Epithelial cell of proximal tubule (primary cell): ENCODE results near the gene USO1. TPM values are rescaled to one million over a fixed set of nuclear protein-coding genes. Genes with fewer than 3 reads are reported as not detected.
A peak's percentile ranks its signal among the peaks of the same experiment; 100 is the strongest.

Experiments
- DNase-seq: peaks from one replicate; pipeline ENCODE4 v3.0.0-alpha.2; 2011; ENCODE audit warnings: low read depth
- H3K4me3 ChIP-seq: 2 replicates; pipeline ENCODE4 v1.5.1; 2011; ENCODE audit warnings: low read depth, mild to moderate bottlenecking, low read length
- total RNA-seq: library from RNA; depleted of rRNA; stranded (reverse); fragments of >200 nt; gene quantifications from 2 replicates; pipeline ENCODE4 v1.2.3, GENCODE V29; 2015
- TF ChIP-seq, protein P1 (sequence below): conservative IDR thresholded peaks from 2 replicates; pipeline ENCODE4 v1.5.1; 2012; ENCODE audit warnings: low read depth, mild to moderate bottlenecking, low read length

The USO1 gene
- total RNA-seq, 1 donor from 2014 or later, result 57.8 TPM

DNA sequence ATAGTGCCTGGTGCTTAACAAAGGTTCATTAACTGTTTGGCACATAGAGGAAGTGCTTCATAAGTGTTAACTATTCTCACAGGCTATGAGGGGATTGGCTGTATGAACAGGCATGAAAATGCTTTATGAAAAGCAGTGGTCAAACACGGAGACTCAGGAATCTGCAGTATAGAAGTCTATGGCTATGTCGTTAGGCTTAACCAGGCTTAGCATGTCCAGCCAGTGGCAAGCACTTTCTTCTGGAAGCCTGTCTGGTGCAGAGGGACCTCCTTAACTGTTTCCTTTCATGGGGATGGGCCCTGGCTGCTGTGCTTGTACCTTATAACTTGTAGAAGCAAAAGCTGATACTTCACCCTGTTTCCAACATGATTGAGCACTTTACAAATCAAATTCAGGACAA lies 99.4 kb downstream of the USO1 start:
- DNase-seq, result no peak
- H3K4me3 ChIP-seq, result no peak overlapping the region
- TF ChIP-seq, protein P1, sequence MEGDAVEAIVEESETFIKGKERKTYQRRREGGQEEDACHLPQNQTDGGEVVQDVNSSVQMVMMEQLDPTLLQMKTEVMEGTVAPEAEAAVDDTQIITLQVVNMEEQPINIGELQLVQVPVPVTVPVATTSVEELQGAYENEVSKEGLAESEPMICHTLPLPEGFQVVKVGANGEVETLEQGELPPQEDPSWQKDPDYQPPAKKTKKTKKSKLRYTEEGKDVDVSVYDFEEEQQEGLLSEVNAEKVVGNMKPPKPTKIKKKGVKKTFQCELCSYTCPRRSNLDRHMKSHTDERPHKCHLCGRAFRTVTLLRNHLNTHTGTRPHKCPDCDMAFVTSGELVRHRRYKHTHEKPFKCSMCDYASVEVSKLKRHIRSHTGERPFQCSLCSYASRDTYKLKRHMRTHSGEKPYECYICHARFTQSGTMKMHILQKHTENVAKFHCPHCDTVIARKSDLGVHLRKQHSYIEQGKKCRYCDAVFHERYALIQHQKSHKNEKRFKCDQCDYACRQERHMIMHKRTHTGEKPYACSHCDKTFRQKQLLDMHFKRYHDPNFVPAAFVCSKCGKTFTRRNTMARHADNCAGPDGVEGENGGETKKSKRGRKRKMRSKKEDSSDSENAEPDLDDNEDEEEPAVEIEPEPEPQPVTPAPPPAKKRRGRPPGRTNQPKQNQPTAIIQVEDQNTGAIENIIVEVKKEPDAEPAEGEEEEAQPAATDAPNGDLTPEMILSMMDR, result no peak

DNA sequence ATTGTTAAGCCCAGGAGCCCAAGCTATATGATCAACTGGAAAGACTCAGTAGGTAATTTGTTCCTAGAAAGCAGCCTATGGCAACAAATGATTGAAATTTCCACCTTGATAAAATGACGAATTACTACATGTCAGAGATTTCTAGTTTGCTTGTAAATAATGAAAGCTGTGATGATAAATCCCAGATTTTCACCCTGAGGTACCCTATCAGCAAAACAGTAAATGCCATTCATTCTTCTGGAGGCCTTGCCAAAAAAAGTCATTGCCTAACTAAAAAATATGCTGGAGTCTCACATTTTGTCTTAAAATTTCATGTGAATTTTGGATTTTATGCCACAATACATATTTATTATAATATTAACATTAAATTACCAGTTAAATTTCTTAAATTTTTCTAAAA lies 106.5 kb downstream of the USO1 start:
- DNase-seq, result no peak
- H3K4me3 ChIP-seq, result no peak overlapping the region
- TF ChIP-seq, protein P1, result no peak

DNA sequence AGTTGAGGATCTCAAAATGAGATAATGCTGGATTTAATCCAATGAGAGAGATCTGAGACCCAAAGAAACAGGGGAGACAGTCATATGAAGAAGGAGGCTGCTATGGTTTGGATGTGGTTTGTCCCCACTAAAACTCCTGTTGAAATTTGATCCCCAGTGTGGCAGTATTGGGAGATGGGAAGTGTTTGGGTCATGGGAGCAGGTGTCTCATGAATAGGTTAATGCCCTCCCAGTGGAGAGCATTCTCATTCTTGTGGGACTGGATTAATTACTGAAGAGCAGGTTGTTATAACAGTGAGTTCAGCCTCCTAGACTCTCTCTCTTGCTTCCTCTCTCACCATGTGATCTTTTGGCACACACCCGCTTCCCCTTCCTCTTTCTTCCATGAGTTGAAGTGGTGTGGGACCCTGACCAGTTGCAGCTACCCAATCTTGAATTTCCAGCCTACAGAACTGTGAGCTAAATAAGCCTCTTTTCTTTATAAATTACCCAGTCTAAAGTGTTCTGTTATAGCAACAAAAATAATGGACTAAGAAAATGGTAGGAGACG lies 107.6 kb downstream of the USO1 start:
- no peak for DNase-seq
- H3K4me3 ChIP-seq, result no peak overlapping the region
- TF ChIP-seq, protein P1, result no peak

DNA sequence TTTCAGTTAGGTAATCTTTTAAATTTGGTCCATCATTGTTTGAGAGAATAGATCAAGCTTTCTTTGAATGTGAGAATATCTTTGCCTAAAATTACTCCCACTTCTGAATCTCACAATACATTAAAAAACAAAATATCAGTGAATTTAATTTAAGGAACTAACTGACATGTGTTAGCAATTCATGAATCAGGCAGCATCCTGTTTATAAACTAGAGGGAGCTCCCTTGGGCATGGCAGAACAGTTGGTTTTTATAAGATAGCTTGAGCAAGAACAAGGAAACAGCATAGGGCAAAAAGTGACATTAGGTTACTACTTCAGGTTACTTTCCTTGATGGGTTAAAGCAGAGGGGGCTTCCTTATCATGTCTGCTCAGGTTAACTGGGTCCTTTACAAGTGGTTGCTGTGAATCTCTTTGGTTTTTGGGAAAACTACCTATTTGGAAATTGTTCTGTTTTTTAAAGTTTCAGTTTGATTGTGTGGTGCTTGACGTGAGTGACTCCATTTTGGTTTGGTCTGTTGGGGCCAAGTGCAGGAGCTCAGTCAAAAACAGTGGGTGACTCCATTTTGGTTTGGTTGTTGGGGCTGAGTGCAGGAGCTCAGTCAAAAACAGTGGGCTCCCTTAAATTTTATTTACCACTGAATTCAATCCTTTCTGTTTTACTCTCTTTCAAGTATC lies 109.9 kb downstream of the USO1 start:
- DNase-seq, result no peak
- no peak overlapping the region for H3K4me3 ChIP-seq
- TF ChIP-seq, protein P1, result no peak

DNA sequence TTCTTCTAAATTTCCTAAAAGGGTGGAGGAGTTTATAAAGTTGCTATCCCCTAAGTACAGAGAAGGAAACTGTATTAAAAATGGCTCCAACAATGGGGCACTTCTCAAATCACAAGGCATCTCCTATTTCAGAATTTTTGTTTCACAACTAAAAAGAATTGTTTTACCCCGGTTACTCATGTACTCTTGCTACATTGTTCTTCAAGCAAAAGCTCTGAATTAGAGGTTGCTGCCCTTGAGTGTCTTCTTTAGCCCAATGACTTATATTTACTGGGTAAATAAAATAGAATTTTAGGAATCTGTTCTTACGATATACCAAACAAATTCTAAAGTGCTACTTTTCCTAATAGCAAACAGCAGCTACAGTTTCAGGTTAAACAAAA lies 110.4 kb downstream of the USO1 start:
- H3K4me3 ChIP-seq, result no peak overlapping the region
- TF ChIP-seq, protein P1, result no peak
- DNase-seq, result no peak

DNA sequence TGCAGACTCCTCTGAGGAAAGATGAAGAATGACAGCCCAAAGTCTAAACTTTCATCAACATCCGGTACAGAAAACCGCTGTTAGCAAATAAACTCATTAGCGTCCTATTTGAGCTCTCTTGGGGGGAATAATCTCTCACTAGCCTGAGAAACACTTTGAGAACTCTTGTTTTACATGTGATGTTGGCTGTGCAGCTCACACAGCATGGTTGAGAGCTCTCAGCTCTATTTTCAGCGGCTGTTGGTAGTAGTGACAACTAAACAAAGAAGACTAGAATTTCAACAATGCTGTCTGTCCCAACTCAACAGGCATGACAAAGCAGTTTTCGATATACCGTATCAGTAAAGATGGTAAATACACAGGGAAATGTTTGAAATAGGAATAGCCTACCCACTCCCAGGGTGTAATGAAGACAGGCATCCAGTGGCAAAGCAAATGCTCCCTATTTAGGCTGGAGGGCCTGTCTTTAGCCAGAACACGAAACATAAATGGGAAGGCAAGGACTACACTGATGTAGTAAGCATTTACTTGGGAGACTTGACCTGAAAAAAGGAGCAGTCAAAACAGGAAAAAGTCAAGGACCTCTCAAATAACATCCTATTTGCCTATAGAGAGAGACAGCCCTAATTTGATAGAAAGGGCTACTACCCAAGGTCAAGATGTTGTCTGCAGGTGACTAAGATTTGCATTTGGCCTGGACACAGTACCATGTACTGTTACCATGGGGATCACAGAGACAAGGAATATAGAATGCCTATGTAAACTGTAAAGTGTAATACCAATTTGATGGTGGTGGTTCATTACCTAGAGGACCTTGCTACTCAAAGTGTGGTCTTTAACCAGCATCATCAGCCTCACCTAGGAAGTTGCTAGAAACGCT lies 117.5 kb downstream of the USO1 start:
- TF ChIP-seq, protein P1, result no peak
- no peak overlapping the region for H3K4me3 ChIP-seq
- peak; percentile 77 for DNase-seq
